Activated T-cell treated with anti-CD3 and anti-CD28 coated beads, Interleukin-2, amount 50 U/mL, for 48 hours (primary cell): Measurements from ENCODE around the gene MTA1.

Source experiments
- DNase-seq, 2 experiments: peaks; one replicate each; pipeline ENCODE4 v3.0.0-alpha.2; 2020

MTA1 gene

GRCh38 chr14:105387530-105387922 lies 32.1 kb upstream of the MTA1 start:
- DNase-seq: no peak

GRCh38 chr14:105388110-105388951 lies 31.3 kb upstream of the MTA1 start:
- no peak for DNase-seq

GRCh38 chr14:105388976-105389375 lies 30.7 kb upstream of the MTA1 start:
- no peak for DNase-seq

GRCh38 chr14:105389534-105389933 lies 30.1 kb upstream of the MTA1 start:
- DNase-seq: no peak

- no peak for DNase-seq
These were observed 29.4 kb upstream of the MTA1 start for GRCh38 chr14:105389976-105390848.

GRCh38 chr14:105390849-105391500 lies 28.7 kb upstream of the MTA1 start:
- no peak for DNase-seq

- DNase-seq: no peak
These were observed 28.1 kb upstream of the MTA1 start for GRCh38 chr14:105391541-105391940.

- DNase-seq: no peak
These were observed 27.2 kb upstream of the MTA1 start for GRCh38 chr14:105392131-105393090.

GRCh38 chr14:105393151-105393550 lies 26.5 kb upstream of the MTA1 start:
- no peak for DNase-seq

GRCh38 chr14:105394714-105395537 lies 24.7 kb upstream of the MTA1 start:
- DNase-seq: no peak

GRCh38 chr14:105395538-105395854 lies 24.1 kb upstream of the MTA1 start:
- no peak for DNase-seq

GRCh38 chr14:105397350-105397931 lies 22.2 kb upstream of the MTA1 start:
- no peak for DNase-seq

- peak; percentile 96 to 97 for DNase-seq
These were observed 21.4 kb upstream of the MTA1 start, which contains the start of gene TEX22 for GRCh38 chr14:105398044-105398725. Gene TEX22 (plus strand): TSS chr14:105398538. CDS start chr14:105399341, 803 bp downstream.

- no peak for DNase-seq
These were observed 20.7 kb upstream of the MTA1 start for GRCh38 chr14:105398726-105399465.

GRCh38 chr14:105399466-105399775 lies 20.2 kb upstream of the MTA1 start:
- DNase-seq: no peak

- DNase-seq: no peak
These were observed 19.6 kb upstream of the MTA1 start for GRCh38 chr14:105400016-105400415.

GRCh38 chr14:105401699-105402098 lies 17.9 kb upstream of the MTA1 start:
- DNase-seq: no peak

- DNase-seq: no peak
These were observed 11.0 kb upstream of the MTA1 start for GRCh38 chr14:105408592-105408991.

- DNase-seq: no peak
These were observed 10.3 kb upstream of the MTA1 start for GRCh38 chr14:105409364-105409763.

- DNase-seq: no peak
These were observed 9.0 kb upstream of the MTA1 start for GRCh38 chr14:105410642-105411016.
